22Rv1 (cell line): ENCODE data around the gene PKMYT1.

ENCODE experiments used
- CTCF ChIP-seq: fragments of 450-650 bp; IDR thresholded peaks from 2 replicates; pipeline ENCODE4 v1.5.1; 2017; ENCODE audit warnings: mild to moderate bottlenecking
- ZFX ChIP-seq: fragments of 450-650 bp; IDR thresholded peaks from 2 replicates; pipeline ENCODE4 v1.6.1; 2017; ENCODE audit warnings: antibody characterized with exemption, borderline replicate concordance

GRCh38 chr16:2963074-2963722, 17.0 kb downstream of the PKMYT1 start:
- TF ChIP-seq CTCF (no peak), ZFX (no peak)
